HepG2 (cell line): ENCODE data around the gene NAIF1. TPM values are rescaled to one million over a fixed set of nuclear protein-coding genes. Genes with fewer than 3 reads are reported as not detected.
A peak's percentile ranks its signal among the peaks of the same experiment; 100 is the strongest.

ENCODE experiments used
- CEBPB ChIP-seq: IDR thresholded peaks from 2 replicates; pipeline ENCODE4 v1.6.1; 2011; ENCODE audit warnings: low read depth, low read length, improper control_type of control experiment, borderline replicate concordance
- CHD2 ChIP-seq: IDR thresholded peaks from 2 replicates; pipeline ENCODE4 v1.6.1; 2011; ENCODE audit warnings: low read depth, low read length, improper control_type of control experiment
- ELF4 ChIP-seq: sonication (generic); formaldehyde crosslinking; IDR thresholded peaks from 2 replicates; pipeline ENCODE4 v1.5.0; 2020; ENCODE audit warnings: missing genetic modification reagents, mild to moderate bottlenecking, moderate library complexity, borderline replicate concordance
- ESRRA ChIP-seq: sonication (generic); formaldehyde crosslinking; IDR thresholded peaks from 2 replicates; pipeline ENCODE4 v1.5.1; 2020; ENCODE audit warnings: mild to moderate bottlenecking, low read depth, missing genetic modification reagents
- GLI4 ChIP-seq: sonication (generic); formaldehyde crosslinking; IDR thresholded peaks from 2 replicates; pipeline ENCODE4 v1.5.1; 2020; ENCODE audit warnings: missing genetic modification reagents, mild to moderate bottlenecking, moderate library complexity, borderline replicate concordance
- SP5 ChIP-seq: IDR thresholded peaks from 2 replicates; pipeline ENCODE4 v1.6.1; 2016; ENCODE audit warnings: low read depth, borderline replicate concordance
- SPEN ChIP-seq: sonication (generic); formaldehyde crosslinking; IDR thresholded peaks from 2 replicates; pipeline ENCODE4 v1.5.1; 2020; ENCODE audit warnings: low read depth, mild to moderate bottlenecking, missing genetic modification reagents
- YEATS4 ChIP-seq: sonication (generic); formaldehyde crosslinking; IDR thresholded peaks from 2 replicates; pipeline ENCODE4 v1.4.0; 2020; ENCODE audit warnings: missing genetic modification reagents, borderline replicate concordance
- ZBTB42 ChIP-seq: sonication (generic); formaldehyde crosslinking; IDR thresholded peaks from 2 replicates; pipeline ENCODE4 v1.5.0; 2020; ENCODE audit warnings: mild to moderate bottlenecking, missing genetic modification reagents
- ZNF138 ChIP-seq: sonication (generic); formaldehyde crosslinking; IDR thresholded peaks from 2 replicates; pipeline ENCODE4 v1.5.0; 2020; ENCODE audit warnings: mild to moderate bottlenecking, low read depth, missing genetic modification reagents
- ZNF331 ChIP-seq: sonication (generic); formaldehyde crosslinking; IDR thresholded peaks from 2 replicates; pipeline ENCODE4 v1.4.0; 2020; ENCODE audit warnings: missing genetic modification reagents
- ZNF382 ChIP-seq: sonication (generic); formaldehyde crosslinking; IDR thresholded peaks from 2 replicates; pipeline ENCODE4 v1.5.0; 2020; ENCODE audit warnings: missing genetic modification reagents, mild to moderate bottlenecking, borderline replicate concordance
- ZNF460 ChIP-seq: sonication (generic); formaldehyde crosslinking; IDR thresholded peaks from 2 replicates; pipeline ENCODE4 v1.5.1; 2020; ENCODE audit warnings: missing genetic modification reagents, mild to moderate bottlenecking, borderline replicate concordance
- ZNF766 ChIP-seq: sonication (generic); formaldehyde crosslinking; IDR thresholded peaks from 2 replicates; pipeline ENCODE4 v1.5.0; 2020; ENCODE audit warnings: missing genetic modification reagents, borderline replicate concordance
- polyA plus RNA-seq, 8 experiments: library from polyadenylated mRNA; depleted of rRNA in 3 of 8; stranded (reverse) in 7 of 8; unstranded in 1 of 8; fragments of >200 nt; fragmentation: Illumina TruSeq in 4 of 8; extraction: Trizol in 4 of 8; gene quantifications; 2 replicates each; pipeline versions ENCODE4 v1.2.1 to v1.2.3, GENCODE V29; 2011 to 2016; ENCODE audit warnings: low read depth in 4 of 8, missing spikeins in 1 of 8, mixed read lengths in 1 of 8; ENCODE audit not compliant: insufficient read depth in 1 of 8
- total RNA-seq, 5 experiments: library from RNA; depleted of rRNA; stranded (reverse); fragments of >200 nt; fragmentation: Illumina TruSeq; extraction: Trizol; gene quantifications; 2 replicates each; pipeline ENCODE4 v1.2.3, GENCODE V29; 2016; ENCODE audit warnings: low read depth in 1 of 5
- TF ChIP-seq, protein P1 (sequence below): sonication (generic); formaldehyde crosslinking; IDR thresholded peaks from 2 replicates; pipeline ENCODE4 v1.9.0; 2022; ENCODE audit warnings: missing genetic modification reagents, mild to moderate bottlenecking, borderline replicate concordance
- TF ChIP-seq, protein P2 (sequence below): sonication (generic); formaldehyde crosslinking; IDR thresholded peaks from 2 replicates; pipeline ENCODE4 v1.4.0; 2020; ENCODE audit warnings: missing genetic modification reagents
- TF ChIP-seq, protein P3 (sequence below): sonication (generic); formaldehyde crosslinking; IDR thresholded peaks from 2 replicates; pipeline ENCODE4 v1.8.1; 2023; ENCODE audit warnings: mild to moderate bottlenecking, missing genetic modification reagents
- TF ChIP-seq, protein P4 (sequence below): sonication (generic); formaldehyde crosslinking; IDR thresholded peaks from 2 replicates; pipeline ENCODE4 v1.5.1; 2020; ENCODE audit warnings: mild to moderate bottlenecking, missing genetic modification reagents
- TF ChIP-seq, protein P5 (sequence below): sonication (generic); formaldehyde crosslinking; IDR thresholded peaks from 2 replicates; pipeline ENCODE4 v1.4.0; 2020; ENCODE audit warnings: missing genetic modification reagents

The NAIF1 gene
- total and polyA plus RNA-seq, 2 of the 13 experiments (the other 11 are each of a cell fraction or from before 2014, with no cell fraction given): 6.0 to 6.9 TPM

DNA sequence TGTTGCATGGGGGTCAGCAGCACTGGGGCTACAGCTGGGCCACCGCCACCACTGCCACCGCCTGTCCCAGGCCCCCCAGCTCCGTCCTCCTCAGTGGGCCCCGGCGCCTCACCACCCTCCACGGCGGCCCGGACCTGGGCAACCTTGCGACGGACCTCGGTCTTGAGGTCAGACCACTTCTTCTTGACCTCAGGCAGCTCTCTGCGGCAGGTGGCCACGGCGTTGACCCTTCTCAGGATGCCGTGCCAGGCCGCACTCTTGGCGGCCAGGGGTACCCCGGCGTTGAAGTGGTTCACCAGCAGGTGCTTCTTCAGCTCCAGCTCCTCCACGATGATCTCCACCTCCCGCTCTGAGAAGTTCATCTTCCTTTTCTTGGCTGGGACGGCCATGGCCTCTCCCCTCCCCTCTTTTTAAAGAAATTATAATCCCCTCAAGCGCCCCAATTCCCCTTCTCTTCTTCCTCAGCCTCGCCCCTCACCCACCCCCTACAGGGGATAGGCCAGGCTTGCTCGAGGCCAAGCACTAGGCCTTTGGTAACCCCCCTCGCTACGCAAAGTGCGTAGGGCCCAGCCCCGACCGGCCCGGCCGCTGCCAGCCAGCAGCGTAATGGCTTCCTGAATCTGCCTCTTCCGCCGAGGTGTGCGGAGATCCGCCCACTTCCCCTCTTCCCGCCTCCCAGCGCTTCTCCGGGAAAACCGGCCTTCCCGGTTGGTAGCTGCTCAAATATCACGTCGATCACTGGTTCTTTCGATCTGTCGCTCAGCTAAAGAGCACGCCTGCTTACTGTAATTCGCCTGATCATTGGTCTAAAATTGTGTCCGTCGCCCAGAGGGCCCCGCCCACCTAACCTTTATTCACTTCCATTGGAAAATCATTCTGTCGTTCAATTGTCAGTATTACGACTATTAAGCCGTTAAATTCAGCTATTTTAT lies at the start of gene NAIF1 (continued):
- TF ChIP-seq, protein P1, sequence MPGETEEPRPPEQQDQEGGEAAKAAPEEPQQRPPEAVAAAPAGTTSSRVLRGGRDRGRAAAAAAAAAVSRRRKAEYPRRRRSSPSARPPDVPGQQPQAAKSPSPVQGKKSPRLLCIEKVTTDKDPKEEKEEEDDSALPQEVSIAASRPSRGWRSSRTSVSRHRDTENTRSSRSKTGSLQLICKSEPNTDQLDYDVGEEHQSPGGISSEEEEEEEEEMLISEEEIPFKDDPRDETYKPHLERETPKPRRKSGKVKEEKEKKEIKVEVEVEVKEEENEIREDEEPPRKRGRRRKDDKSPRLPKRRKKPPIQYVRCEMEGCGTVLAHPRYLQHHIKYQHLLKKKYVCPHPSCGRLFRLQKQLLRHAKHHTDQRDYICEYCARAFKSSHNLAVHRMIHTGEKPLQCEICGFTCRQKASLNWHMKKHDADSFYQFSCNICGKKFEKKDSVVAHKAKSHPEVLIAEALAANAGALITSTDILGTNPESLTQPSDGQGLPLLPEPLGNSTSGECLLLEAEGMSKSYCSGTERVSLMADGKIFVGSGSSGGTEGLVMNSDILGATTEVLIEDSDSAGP (CRISPR knock-in tag): peak; percentile 71; the same call in 1 of the 2 replicates
- TF ChIP-seq CHD2 (peak; percentile 85), YEATS4 (CRISPR knock-in tag) (no peak), ZBTB42 (CRISPR knock-in tag) (no peak), ELF4 (CRISPR knock-in tag) (no peak), ZNF138 (no peak), SP5 (peak; percentile 70; the same call in 1 of the 2 replicates), GLI4 (CRISPR knock-in tag) (no peak), ZNF331 (CRISPR knock-in tag) (0 out of 2 replicates have a peak, but pooled peaks have one; percentile 27), CEBPB (no peak), ZNF460 (no peak), ESRRA (CRISPR knock-in tag) (0 out of 2 replicates have a peak, but pooled peaks have one; percentile 10), ZNF382 (CRISPR knock-in tag) (no peak), ZNF766 (CRISPR knock-in tag) (no peak), SPEN (CRISPR knock-in tag) (peak; percentile 46)
- TF ChIP-seq, protein P2, sequence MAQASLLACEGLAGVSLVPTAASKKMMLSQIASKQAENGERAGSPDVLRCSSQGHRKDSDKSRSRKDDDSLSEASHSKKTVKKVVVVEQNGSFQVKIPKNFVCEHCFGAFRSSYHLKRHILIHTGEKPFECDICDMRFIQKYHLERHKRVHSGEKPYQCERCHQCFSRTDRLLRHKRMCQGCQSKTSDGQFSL (CRISPR knock-in tag): peak; percentile 79; the same call in 1 of the 2 replicates
- TF ChIP-seq, protein P3, sequence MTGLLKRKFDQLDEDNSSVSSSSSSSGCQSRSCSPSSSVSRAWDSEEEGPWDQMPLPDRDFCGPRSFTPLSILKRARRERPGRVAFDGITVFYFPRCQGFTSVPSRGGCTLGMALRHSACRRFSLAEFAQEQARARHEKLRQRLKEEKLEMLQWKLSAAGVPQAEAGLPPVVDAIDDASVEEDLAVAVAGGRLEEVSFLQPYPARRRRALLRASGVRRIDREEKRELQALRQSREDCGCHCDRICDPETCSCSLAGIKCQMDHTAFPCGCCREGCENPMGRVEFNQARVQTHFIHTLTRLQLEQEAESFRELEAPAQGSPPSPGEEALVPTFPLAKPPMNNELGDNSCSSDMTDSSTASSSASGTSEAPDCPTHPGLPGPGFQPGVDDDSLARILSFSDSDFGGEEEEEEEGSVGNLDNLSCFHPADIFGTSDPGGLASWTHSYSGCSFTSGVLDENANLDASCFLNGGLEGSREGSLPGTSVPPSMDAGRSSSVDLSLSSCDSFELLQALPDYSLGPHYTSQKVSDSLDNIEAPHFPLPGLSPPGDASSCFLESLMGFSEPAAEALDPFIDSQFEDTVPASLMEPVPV: no peak
- TF ChIP-seq, protein P4, sequence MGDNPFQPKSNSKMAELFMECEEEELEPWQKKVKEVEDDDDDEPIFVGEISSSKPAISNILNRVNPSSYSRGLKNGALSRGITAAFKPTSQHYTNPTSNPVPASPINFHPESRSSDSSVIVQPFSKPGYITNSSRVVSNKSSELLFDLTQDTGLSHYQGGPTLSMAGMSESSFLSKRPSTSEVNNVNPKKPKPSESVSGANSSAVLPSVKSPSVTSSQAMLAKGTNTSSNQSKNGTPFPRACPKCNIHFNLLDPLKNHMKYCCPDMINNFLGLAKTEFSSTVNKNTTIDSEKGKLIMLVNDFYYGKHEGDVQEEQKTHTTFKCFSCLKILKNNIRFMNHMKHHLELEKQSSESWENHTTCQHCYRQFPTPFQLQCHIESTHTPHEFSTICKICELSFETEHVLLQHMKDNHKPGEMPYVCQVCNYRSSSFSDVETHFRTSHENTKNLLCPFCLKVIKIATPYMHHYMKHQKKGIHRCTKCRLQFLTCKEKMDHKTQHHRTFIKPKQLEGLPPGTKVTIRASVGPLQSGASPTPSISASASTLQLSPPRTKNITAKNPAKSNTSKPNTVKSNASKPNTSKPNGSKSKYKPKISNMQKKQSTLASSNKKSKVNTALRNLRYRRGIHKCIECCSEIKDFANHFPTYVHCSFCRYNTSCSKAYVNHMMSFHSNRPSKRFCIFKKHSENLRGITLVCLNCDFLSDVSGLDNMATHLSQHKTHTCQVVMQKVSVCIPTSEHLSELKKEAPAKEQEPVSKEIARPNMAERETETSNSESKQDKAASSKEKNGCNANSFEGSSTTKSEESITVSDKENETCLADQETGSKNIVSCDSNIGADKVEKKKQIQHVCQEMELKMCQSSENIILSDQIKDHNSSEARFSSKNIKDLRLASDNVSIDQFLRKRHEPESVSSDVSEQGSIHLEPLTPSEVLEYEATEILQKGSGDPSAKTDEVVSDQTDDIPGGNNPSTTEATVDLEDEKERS (CRISPR knock-in tag): 0 out of 2 replicates have a peak, but pooled peaks have one; percentile 49
- TF ChIP-seq, protein P5, sequence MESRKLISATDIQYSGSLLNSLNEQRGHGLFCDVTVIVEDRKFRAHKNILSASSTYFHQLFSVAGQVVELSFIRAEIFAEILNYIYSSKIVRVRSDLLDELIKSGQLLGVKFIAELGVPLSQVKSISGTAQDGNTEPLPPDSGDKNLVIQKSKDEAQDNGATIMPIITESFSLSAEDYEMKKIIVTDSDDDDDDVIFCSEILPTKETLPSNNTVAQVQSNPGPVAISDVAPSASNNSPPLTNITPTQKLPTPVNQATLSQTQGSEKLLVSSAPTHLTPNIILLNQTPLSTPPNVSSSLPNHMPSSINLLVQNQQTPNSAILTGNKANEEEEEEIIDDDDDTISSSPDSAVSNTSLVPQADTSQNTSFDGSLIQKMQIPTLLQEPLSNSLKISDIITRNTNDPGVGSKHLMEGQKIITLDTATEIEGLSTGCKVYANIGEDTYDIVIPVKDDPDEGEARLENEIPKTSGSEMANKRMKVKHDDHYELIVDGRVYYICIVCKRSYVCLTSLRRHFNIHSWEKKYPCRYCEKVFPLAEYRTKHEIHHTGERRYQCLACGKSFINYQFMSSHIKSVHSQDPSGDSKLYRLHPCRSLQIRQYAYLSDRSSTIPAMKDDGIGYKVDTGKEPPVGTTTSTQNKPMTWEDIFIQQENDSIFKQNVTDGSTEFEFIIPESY: no peak; the same call in 1 of the 2 replicates
